K562 (cell line): Measurements from ENCODE around the gene GSK3B. TPM values are rescaled to one million over a fixed set of nuclear protein-coding genes. Genes with fewer than 3 reads are reported as not detected.

Experiments
- ATAC-seq: fragments of 200-7000 bp; cut with Tn5 transposase; 3 replicates; pipeline ENCODE4 v1.9.1; 2020; ENCODE audit warnings: moderate library complexity
- BruUV-seq: library from RNA; stranded (reverse); fragments of 400-500 nt; replicated peaks from 2 replicates; lab custom pipeline; 2021; lab: Mats Ljungman, UMichigan
- CTCF ChIA-PET: fragments of 300-600 bp; formaldehyde crosslinking; extraction: SDS; loops from one replicate; lab custom pipeline; 2021; ENCODE audit warnings: low intra/inter-chr PET ratio; lab: Yijun Ruan, JAX
- POLR2A ChIA-PET: fragments of 300-600, 350-650 bp; sonication (Branson Sonifier 250); formaldehyde crosslinking; extraction: SDS; loops from one replicate; lab custom pipeline; 2021; ENCODE audit warnings: antibody characterized with exemption, inconsistent platforms; lab: Yijun Ruan, JAX
- DNase-seq, 4 experiments: peaks; one replicate each; pipeline versions ENCODE4 v3.0.0 to v3.0.0-alpha.2; 2011 to 2018; ENCODE audit warnings: low spot score in 3 of 4, mixed read lengths in 3 of 4; ENCODE audit errors: extremely low read depth in 1 of 4
- FAIRE-seq: peaks from 2 replicates; lab custom pipeline; 2011; peaks lifted over from hg19 to GRCh38; lab: Jason Lieb, UNC
- H2AFZ ChIP-seq: 2 replicates; pipeline ENCODE4 v1.6.0; 2011; ENCODE audit warnings: low read depth, low read length, control low read depth, inconsistent platforms
- H3K27ac ChIP-seq: fragments of 200-600 bp; 3 replicates; pipeline ENCODE4 v1.8.0; 2011; ENCODE audit warnings: low read depth, mild to moderate bottlenecking, control low read depth, inconsistent platforms, low read length, moderate library complexity, mixed read lengths; ENCODE audit errors: extremely low read depth
- H3K27me3 ChIP-seq, 2 experiments: fragments of 300-600 bp in 1 of 2; 2 replicates in 1 of 2; 3 replicates in 1 of 2; pipeline versions ENCODE4 v1.6.0 to v1.8.0; 2011; ENCODE audit warnings: inconsistent platforms in 2 of 2, low read length in 2 of 2, mild to moderate bottlenecking in 1 of 2, mixed read lengths in 1 of 2, moderate library complexity in 1 of 2; ENCODE audit not compliant: control insufficient read depth in 2 of 2, insufficient read depth in 2 of 2
- H3K36me3 ChIP-seq: fragments of 300-600 bp; 3 replicates; pipeline ENCODE4 v1.8.0; 2011; ENCODE audit warnings: mild to moderate bottlenecking, low read length, inconsistent platforms; ENCODE audit not compliant: control insufficient read depth, insufficient read depth
- H3K4me1 ChIP-seq, 2 experiments: fragments of 200-600 bp in 1 of 2; replicated peaks in 1 of 2; 2 replicates in 1 of 2; 3 replicates in 1 of 2; pipeline versions ENCODE4 v1.5.1 to v1.8.0; 2011; ENCODE audit warnings: inconsistent platforms in 2 of 2, low read length in 2 of 2, mild to moderate bottlenecking in 1 of 2, mixed read lengths in 1 of 2, moderate library complexity in 1 of 2; ENCODE audit not compliant: control insufficient read depth in 2 of 2, insufficient read depth in 2 of 2
- H3K4me2 ChIP-seq: 2 replicates; pipeline ENCODE4 v1.6.1; 2011; ENCODE audit warnings: low read length, control low read depth, inconsistent platforms, mixed read lengths; ENCODE audit not compliant: insufficient read depth
- H3K4me3 ChIP-seq: fragments of 200-600 bp; sonication (generic), shearing (Covaris generic); 2 replicates; pipeline ENCODE4 v1.5.1; 2016; ENCODE audit warnings: control low read depth, inconsistent platforms
- H3K79me2 ChIP-seq: fragments of 200-600 bp; 3 replicates; pipeline ENCODE4 v1.8.0; 2011; ENCODE audit warnings: low read length, inconsistent platforms; ENCODE audit not compliant: control insufficient read depth, insufficient read depth
- H3K9ac ChIP-seq, 2 experiments: 2 replicates each; pipeline versions ENCODE4 v1.6.0 to v1.6.1; 2011; ENCODE audit warnings: low read depth in 2 of 2, low read length in 2 of 2, control low read depth in 1 of 2, inconsistent platforms in 1 of 2, mild to moderate bottlenecking in 1 of 2, mixed read lengths in 1 of 2; ENCODE audit not compliant: insufficient read depth in 1 of 2
- H3K9me1 ChIP-seq: one replicate; pipeline ENCODE4 v1.6.0; 2011; ENCODE audit warnings: inconsistent platforms, mild to moderate bottlenecking, low read length, moderate library complexity; ENCODE audit not compliant: control insufficient read depth, insufficient read depth
- H3K9me3 ChIP-seq: replicated peaks from 2 replicates; pipeline ENCODE4 v1.5.1; 2011; ENCODE audit warnings: low read depth, low read length, inconsistent platforms; ENCODE audit not compliant: control insufficient read depth, insufficient read depth
- H4K20me1 ChIP-seq: replicated peaks from 2 replicates; pipeline ENCODE4 v1.6.1; 2011; ENCODE audit warnings: low read length, inconsistent platforms, mixed read lengths; ENCODE audit not compliant: control insufficient read depth, insufficient read depth
- HEY1 ChIP-seq: fragments of 250-450 bp; sonication (Bioruptor Pico); IDR thresholded peaks from 2 replicates; pipeline ENCODE4 v1.5.0; 2020; ENCODE audit warnings: mild to moderate bottlenecking, moderate library complexity, borderline replicate concordance
- MCM2 ChIP-seq: fragments of 450-650 bp; IDR thresholded peaks from 2 replicates; pipeline ENCODE4 v1.6.1; 2017; ENCODE audit warnings: low read depth, mild to moderate bottlenecking
- MCM7 ChIP-seq, 2 experiments: fragments of 450-650 bp; IDR thresholded peaks; 2 replicates each; pipeline ENCODE4 v1.6.1; 2016 to 2018
- TAF7 ChIP-seq: fragments of 450-650 bp; IDR thresholded peaks from 2 replicates; pipeline ENCODE4 v1.6.1; 2016; ENCODE audit warnings: missing genetic modification characterization, missing compliant biosample characterization
- ZNF12 ChIP-seq: sonication (generic); formaldehyde crosslinking; IDR thresholded peaks from 2 replicates; pipeline ENCODE4 v1.4.0; 2020; ENCODE audit warnings: mild to moderate bottlenecking, missing genetic modification reagents
- ZNF507 ChIP-seq: conservative IDR thresholded peaks from 2 replicates; pipeline ENCODE4 v1.6.1; 2017; ENCODE audit warnings: missing genetic modification characterization, missing compliant biosample characterization
- ZNF586 ChIP-seq: fragments of 450-650 bp; formaldehyde crosslinking; conservative IDR thresholded peaks from 2 replicates; pipeline ENCODE4 v1.4.0; 2020; ENCODE audit warnings: mild to moderate bottlenecking, moderate library complexity
- WGBS: fragments of 100-300 bp; shearing (Covaris generic); methylation state at CpG from one replicate; pipeline ENCODE4 v1.1.6; 2016; ENCODE audit warnings: low coverage, mixed read lengths; ENCODE audit not compliant: insufficient coverage; ENCODE audit errors: missing lambda C conversion rate; 5-methylcytosine and 5-hydroxymethylcytosine counted together
- in situ Hi-C: fragments of 300-500 bp; cut with MboI; formaldehyde crosslinking; loops from 4 replicates; pipeline ENCODE4 v1.15.0; 2018; ENCODE audit warnings: inconsistent platforms, mixed read lengths
- intact Hi-C: fragments of 100-400 bp; cut with micrococcal nuclease; formaldehyde crosslinking; loops from 2 replicates; pipeline ENCODE4 v1.14.2; 2022
- polyA plus RNA-seq, 8 experiments: library from polyadenylated mRNA; depleted of rRNA in 4 of 8; stranded (reverse) in 5 of 8; unstranded in 3 of 8; fragments of >200 nt; fragmentation: Nextera tagmentation in 2 of 8; fragmentation: Illumina TruSeq in 1 of 8; extraction: Ambion mirVana in 2 of 8; extraction: Trizol in 1 of 8; gene quantifications; 2 replicates each; pipeline versions ENCODE4 v1.2.1 to v1.2.3, GENCODE V29; 2011 to 2014; ENCODE audit warnings: inconsistent platforms in 1 of 8, missing spikeins in 1 of 8
- total RNA-seq, 7 experiments: library from RNA; depleted of rRNA in 6 of 7; stranded (reverse); fragments of >200 nt in 6 of 7; fragmentation: Illumina TruSeq in 2 of 7; extraction: Trizol in 2 of 7; gene quantifications; 2 replicates each; pipeline versions ENCODE4 v1.2.1 to v1.2.3, GENCODE V29; 2011 to 2021; ENCODE audit warnings: low replicate concordance in 1 of 7
- TF ChIP-seq, protein P1 (sequence below), 2 experiments: fragments of 250-450 bp in 1 of 2; fragments of 450-650 bp in 1 of 2; sonication (Bioruptor Pico) in 1 of 2; IDR thresholded peaks; 2 replicates each; pipeline versions ENCODE4 v1.6.1 to v1.8.0; 2016 to 2021; ENCODE audit warnings: mild to moderate bottlenecking in 2 of 2, moderate library complexity in 2 of 2, missing compliant biosample characterization in 1 of 2, missing genetic modification characterization in 1 of 2
- TF ChIP-seq, protein P2 (sequence below): fragments of 250-450 bp; sonication (Bioruptor Pico); IDR thresholded peaks from 2 replicates; pipeline ENCODE4 v1.8.0; 2022; ENCODE audit warnings: inconsistent platforms, mild to moderate bottlenecking, moderate library complexity, borderline replicate concordance

GSK3B gene
- total and polyA plus RNA-seq, 9 of the 15 experiments (the other 6 are each of a cell fraction or from before 2014, with no cell fraction given), result 4.7 to 25.0 (median 18.7) TPM

DNA sequence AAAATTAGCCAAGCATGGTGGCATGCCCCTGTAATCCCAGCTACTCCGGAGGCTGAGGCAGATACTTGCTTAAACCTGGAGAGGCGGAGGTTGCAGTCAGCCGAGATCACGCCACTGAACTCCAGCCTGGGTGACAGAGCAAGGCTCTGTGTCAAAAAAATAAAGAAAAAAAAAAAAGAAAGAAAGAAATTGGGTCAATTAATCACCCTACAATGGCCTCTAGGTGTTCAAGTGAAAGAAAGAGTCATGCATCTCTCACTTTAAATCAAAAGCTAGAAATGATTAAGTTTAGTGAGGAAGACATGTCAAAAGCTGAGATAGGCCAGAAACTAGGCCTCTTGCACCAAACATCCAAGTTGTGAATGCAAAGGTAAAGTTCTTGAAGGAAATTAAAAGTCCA, 44.9 kb upstream of the GSK3B start:
- Histone ChIP-seq H3K36me3 (no peaks in the 10 kb centered on the region), H3K4me3 (no peak overlapping the region), H3K4me1 (no peaks in the 10 kb centered on the region)
- in situ Hi-C loops, result no loop called here
- 29% methylated on average over 4 of the region's 4 CpGs for WGBS
- BruUV-seq, result no TSS peak
- TF ChIP-seq TAF7 (tag) (no peak), ZNF507 (tag) (no peak), ZNF586 (no peak)
- TF ChIP-seq, protein P1, sequence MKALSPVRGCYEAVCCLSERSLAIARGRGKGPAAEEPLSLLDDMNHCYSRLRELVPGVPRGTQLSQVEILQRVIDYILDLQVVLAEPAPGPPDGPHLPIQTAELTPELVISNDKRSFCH (CRISPR knock-in tag; IDR thresholded peaks at IDR 0.05), result no peak
- TF ChIP-seq, protein P1 (tag; IDR thresholded peaks at IDR 0.05), result no peak
- TF ChIP-seq, all 486 proteins: peak for 0
- Histone ChIP-seq H2AFZ (no peak overlapping the region), H4K20me1 (no peaks in the 10 kb centered on the region), H3K4me2 (no peak overlapping the region), H3K27me3 (no peaks in the 10 kb centered on the region; a peak in 1 of 5 replicates), H3K27ac (no peak overlapping the region), H3K9me1 (no peaks in the 10 kb centered on the region), H3K9me3 (no peaks in the 10 kb centered on the region), H3K79me2 (no peaks in the 10 kb centered on the region), H3K9ac (no peak overlapping the region)
- ChIA-PET CTCF (no interaction called here), POLR2A (interaction anchor here (1.4 kb wide), 1 partner anchor 8 kb away, joined by 3 read pairs; no protein-coding TSS in a partner anchor)
- FAIRE-seq (no peak), DNase-seq (no peak), ATAC-seq (no peak)
- intact Hi-C loops, result no loop called here

DNA sequence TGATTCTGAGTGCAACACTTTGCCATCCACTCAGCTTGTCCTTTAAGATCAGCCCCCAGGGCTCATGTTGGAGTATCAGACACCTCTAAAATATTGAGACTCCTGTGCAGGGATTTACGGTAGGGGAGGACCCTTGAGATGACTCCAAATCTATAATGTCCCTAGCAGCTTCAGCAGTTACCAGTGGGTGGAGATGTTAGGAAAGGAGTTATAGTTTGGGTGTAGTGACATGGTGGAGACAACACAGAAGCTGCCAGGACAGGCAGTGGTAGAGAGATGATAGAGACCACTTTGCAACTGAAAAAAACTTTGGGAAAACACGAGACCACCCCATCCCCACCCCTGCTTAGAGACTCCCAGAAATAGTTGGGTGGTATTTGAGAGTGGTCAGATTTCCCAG, 43.3 kb upstream of the GSK3B start:
- BruUV-seq, result no TSS peak

More for the DNA sequence above, 43.3 kb upstream of the GSK3B start:
- H2AFZ ChIP-seq, result no peak overlapping the region
- no peaks in the 10 kb centered on the region for H3K9me1 ChIP-seq
- FAIRE-seq, result no peak
- no peaks in the 10 kb centered on the region for H3K4me1 ChIP-seq
- no peak overlapping the region for H3K4me2 ChIP-seq
- H3K79me2 ChIP-seq, result no peaks in the 10 kb centered on the region
- no peak overlapping the region for H3K4me3 ChIP-seq
- in situ Hi-C loops (no loop called here), intact Hi-C loops (no loop called here)
- ATAC-seq, result no peak
- peaks cover 4 to 6% of the 10 kb centered on the region in 2 experiments; a peak in 2 of 5 replicates for H3K27me3 ChIP-seq
- H3K36me3 ChIP-seq, result no peaks in the 10 kb centered on the region
- TF ChIP-seq MCM2 (no peak), ZNF12 (CRISPR knock-in tag) (no peak), MCM7 (IDR thresholded peaks at IDR 0.05) (no peak), HEY1 (no peak)
- TF ChIP-seq, protein P2, sequence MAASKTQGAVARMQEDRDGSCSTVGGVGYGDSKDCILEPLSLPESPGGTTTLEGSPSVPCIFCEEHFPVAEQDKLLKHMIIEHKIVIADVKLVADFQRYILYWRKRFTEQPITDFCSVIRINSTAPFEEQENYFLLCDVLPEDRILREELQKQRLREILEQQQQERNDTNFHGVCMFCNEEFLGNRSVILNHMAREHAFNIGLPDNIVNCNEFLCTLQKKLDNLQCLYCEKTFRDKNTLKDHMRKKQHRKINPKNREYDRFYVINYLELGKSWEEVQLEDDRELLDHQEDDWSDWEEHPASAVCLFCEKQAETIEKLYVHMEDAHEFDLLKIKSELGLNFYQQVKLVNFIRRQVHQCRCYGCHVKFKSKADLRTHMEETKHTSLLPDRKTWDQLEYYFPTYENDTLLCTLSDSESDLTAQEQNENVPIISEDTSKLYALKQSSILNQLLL (CRISPR knock-in tag), result no peak
- H4K20me1 ChIP-seq, result no peaks in the 10 kb centered on the region
- no peak for DNase-seq
- POLR2A ChIA-PET, result interaction anchor here (1.2 kb wide), 1 partner anchor 13 kb away, joined by 3 read pairs; no protein-coding TSS in a partner anchor
- no peak overlapping the region for H3K27ac ChIP-seq
- no peaks in the 10 kb centered on the region for H3K9me3 ChIP-seq
- CTCF ChIA-PET, result no interaction called here
- H3K9ac ChIP-seq, result no peak overlapping the region
- WGBS, result 0% methylated on average over 2 of the region's 2 CpGs
